HepG2 (cell line): Measurements from ENCODE around the gene BRCA1. TPM values are rescaled to one million over a fixed set of nuclear protein-coding genes. Genes with fewer than 3 reads are reported as not detected.
"Not testable (repeated sequence)": the region's sequence is repeated elsewhere in the genome, so short reads cannot be mapped to it uniquely, and the experiment has no call there.

ENCODE experiments used
- ATAC-seq: fragments of 200-7000 bp; cut with Tn5 transposase; 3 replicates; pipeline ENCODE4 v1.9.1; 2020; ENCODE audit warnings: mild to moderate bottlenecking, moderate library complexity
- BruUV-seq: library from RNA; stranded (reverse); fragments of 400-500 nt; replicated peaks from 2 replicates; lab custom pipeline; 2021; lab: Mats Ljungman, UMichigan
- CTCF ChIA-PET: fragments of 300-600 bp; formaldehyde crosslinking; extraction: SDS; loops from one replicate; lab custom pipeline; 2021; ENCODE audit warnings: low total read pairs, inconsistent platforms, low intra/inter-chr PET ratio; lab: Yijun Ruan, JAX
- POLR2A ChIA-PET: fragments of 350-600 bp; sonication (Branson Sonifier 250); formaldehyde crosslinking; loops from one replicate; lab custom pipeline; 2020; ENCODE audit warnings: antibody characterized with exemption, inconsistent platforms; lab: Yijun Ruan, JAX
- DNase-seq: peaks from one replicate; pipeline ENCODE4 v3.0.0-alpha.2; 2015; ENCODE audit warnings: low spot score
- FAIRE-seq: peaks from 3 replicates; lab custom pipeline; 2011; peaks lifted over from hg19 to GRCh38; lab: Jason Lieb, UNC
- H2AFZ ChIP-seq: one replicate; pipeline ENCODE4 v1.6.1; 2011; ENCODE audit warnings: low read length, inconsistent platforms
- H3K27ac ChIP-seq: fragments of 300-600 bp; 3 replicates; pipeline ENCODE4 v1.8.0; 2011; ENCODE audit warnings: mixed run types, mild to moderate bottlenecking, mixed read lengths, low read length, inconsistent platforms; ENCODE audit not compliant: insufficient read depth; ENCODE audit errors: extremely low read length
- H3K27me3 ChIP-seq, 2 experiments: fragments of 200-600 bp in 1 of 2; 2 replicates in 1 of 2; 3 replicates in 1 of 2; pipeline versions ENCODE4 v1.6.0 to v1.8.0; 2011; ENCODE audit warnings: low read length in 2 of 2, mild to moderate bottlenecking in 2 of 2, moderate library complexity in 2 of 2, inconsistent platforms in 1 of 2; ENCODE audit not compliant: insufficient read depth in 2 of 2, control insufficient read depth in 1 of 2
- H3K36me3 ChIP-seq, 2 experiments: fragments of 200-600 bp in 1 of 2; replicated peaks in 1 of 2; 2 replicates in 1 of 2; 3 replicates in 1 of 2; pipeline versions ENCODE4 v1.5.1 to v1.8.0; 2011; ENCODE audit warnings: low read length in 2 of 2, inconsistent platforms in 1 of 2; ENCODE audit not compliant: insufficient read depth in 2 of 2, control insufficient read depth in 1 of 2
- H3K4me1 ChIP-seq: 2 replicates; pipeline ENCODE4 v1.5.1; 2012; ENCODE audit warnings: low read length, inconsistent platforms; ENCODE audit not compliant: insufficient read depth
- H3K4me2 ChIP-seq: 2 replicates; pipeline ENCODE4 v1.6.0; 2011; ENCODE audit warnings: low read depth, low read length, inconsistent platforms
- H3K4me3 ChIP-seq, 3 experiments: fragments of 200-600 bp in 1 of 3; sonication (generic), shearing (Covaris generic) in 1 of 3; replicated peaks in 1 of 3; 2 replicates each; pipeline ENCODE4 v1.5.1; 2011 to 2016; ENCODE audit warnings: low read length in 3 of 3, inconsistent platforms in 2 of 3, low read depth in 2 of 3, mild to moderate bottlenecking in 2 of 3, control low read depth in 1 of 3, mixed read lengths in 1 of 3; ENCODE audit not compliant: insufficient read depth in 1 of 3
- H3K79me2 ChIP-seq: one replicate; pipeline ENCODE4 v1.6.1; 2011; ENCODE audit warnings: low read length, inconsistent platforms; ENCODE audit not compliant: insufficient read depth
- H3K9ac ChIP-seq: 2 replicates; pipeline ENCODE4 v1.6.0; 2011; ENCODE audit warnings: mild to moderate bottlenecking, low read depth, low read length, inconsistent platforms; ENCODE audit not compliant: insufficient read depth
- H3K9me3 ChIP-seq: 2 replicates; pipeline ENCODE4 v1.5.1; 2012; ENCODE audit warnings: mild to moderate bottlenecking, low read length
- H4K20me1 ChIP-seq: 2 replicates; pipeline ENCODE4 v1.6.0; 2011; ENCODE audit warnings: inconsistent platforms, mild to moderate bottlenecking, low read length, moderate library complexity; ENCODE audit not compliant: insufficient read depth
- SNAI1 ChIP-seq: sonication (generic); formaldehyde crosslinking; IDR thresholded peaks from 2 replicates; pipeline ENCODE4 v1.5.0; 2020; ENCODE audit warnings: mild to moderate bottlenecking, missing genetic modification reagents, borderline replicate concordance
- ZNF121 ChIP-seq: sonication (generic); formaldehyde crosslinking; IDR thresholded peaks from 2 replicates; pipeline ENCODE4 v1.5.0; 2020; ENCODE audit warnings: mild to moderate bottlenecking, missing genetic modification reagents
- WGBS: methylation state at CpG from one replicate; pipeline ENCODE4 v1.1.6; 2017; ENCODE audit warnings: low lambda C conversion rate; 5-methylcytosine and 5-hydroxymethylcytosine counted together
- in situ Hi-C: cut with HindIII; loops from 2 replicates; pipeline ENCODE4 v1.10.0; 2017; ENCODE audit warnings: low pct_unique_long_range_greater_than_20kb; ENCODE audit not compliant: extremely low pct_ligation_motif_present
- intact Hi-C: fragments of 100-400 bp; cut with micrococcal nuclease; formaldehyde crosslinking; loops from one replicate; pipeline ENCODE4 v1.10.0; 2022; ENCODE audit not compliant: unreplicated experiment
- polyA plus RNA-seq, 8 experiments: library from polyadenylated mRNA; depleted of rRNA in 3 of 8; stranded (reverse) in 7 of 8; unstranded in 1 of 8; fragments of >200 nt; fragmentation: Illumina TruSeq in 4 of 8; extraction: Trizol in 4 of 8; gene quantifications; 2 replicates each; pipeline versions ENCODE4 v1.2.1 to v1.2.3, GENCODE V29; 2011 to 2016; ENCODE audit warnings: low read depth in 4 of 8, missing spikeins in 1 of 8, mixed read lengths in 1 of 8; ENCODE audit not compliant: insufficient read depth in 1 of 8
- total RNA-seq, 5 experiments: library from RNA; depleted of rRNA; stranded (reverse); fragments of >200 nt; fragmentation: Illumina TruSeq; extraction: Trizol; gene quantifications; 2 replicates each; pipeline ENCODE4 v1.2.3, GENCODE V29; 2016; ENCODE audit warnings: low read depth in 1 of 5

BRCA1 gene
- total and polyA plus RNA-seq, 2 of the 13 experiments (the other 11 are each of a cell fraction or from before 2014, with no cell fraction given), result 13.3 to 37.5 TPM

DNA sequence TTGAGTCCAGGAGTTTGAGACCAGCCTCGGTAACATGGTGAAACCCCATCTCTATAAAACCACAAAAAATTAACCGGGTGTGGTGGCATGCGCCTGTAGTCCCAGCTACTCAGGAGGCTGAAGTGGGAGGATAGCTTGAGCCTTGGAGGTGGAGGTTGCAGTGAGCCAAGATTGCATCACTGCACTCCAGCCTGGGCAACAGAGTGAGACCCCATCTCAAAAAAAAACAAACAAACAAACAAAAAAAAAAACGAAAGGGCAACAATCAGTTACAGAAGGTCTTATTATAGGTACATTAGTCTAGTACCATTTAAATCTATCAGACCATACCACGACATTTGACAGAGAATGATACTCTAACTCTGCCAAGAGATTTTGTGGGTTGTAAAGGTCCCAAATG lies 29.8 kb downstream of the BRCA1 start:
- H3K4me1 ChIP-seq, H4K20me1 ChIP-seq, H3K79me2 ChIP-seq, H3K27ac ChIP-seq, H3K9me3 ChIP-seq, H3K4me3 ChIP-seq, DNase-seq, in situ Hi-C loops, H3K27me3 ChIP-seq, FAIRE-seq, intact Hi-C loops, H2AFZ ChIP-seq, H3K9ac ChIP-seq, BruUV-seq, H3K4me2 ChIP-seq, CTCF ChIA-PET, ATAC-seq, POLR2A ChIA-PET: not testable (repeated sequence)
- 82% methylated on average over 5 of the region's 5 CpGs for WGBS
- peaks cover 17 to 46% of the 10 kb centered on the region in 2 experiments for H3K36me3 ChIP-seq
- peak; percentile 44; the same call in 1 of the 2 replicates for TF ChIP-seq ZNF121 (CRISPR knock-in tag)

DNA sequence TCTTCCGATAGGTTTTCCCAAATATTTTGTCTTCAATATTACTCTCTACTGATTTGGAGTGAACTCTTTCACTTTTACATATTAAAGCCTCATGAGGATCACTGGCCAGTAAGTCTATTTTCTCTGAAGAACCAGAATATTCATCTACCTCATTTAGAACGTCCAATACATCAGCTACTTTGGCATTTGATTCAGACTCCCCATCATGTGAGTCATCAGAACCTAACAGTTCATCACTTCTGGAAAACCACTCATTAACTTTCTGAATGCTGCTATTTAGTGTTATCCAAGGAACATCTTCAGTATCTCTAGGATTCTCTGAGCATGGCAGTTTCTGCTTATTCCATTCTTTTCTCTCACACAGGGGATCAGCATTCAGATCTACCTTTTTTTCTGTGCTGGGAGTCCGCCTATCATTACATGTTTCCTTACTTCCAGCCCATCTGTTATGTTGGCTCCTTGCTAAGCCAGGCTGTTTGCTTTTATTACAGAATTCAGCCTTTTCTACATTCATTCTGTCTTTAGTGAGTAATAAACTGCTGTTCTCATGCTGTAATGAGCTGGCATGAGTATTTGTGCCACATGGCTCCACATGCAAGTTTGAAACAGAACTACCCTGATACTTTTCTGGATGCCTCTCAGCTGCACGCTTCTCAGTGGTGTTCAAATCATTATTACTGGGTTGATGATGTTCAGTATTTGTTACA lies 30.9 kb downstream of the BRCA1 start:
- Histone ChIP-seq H3K4me2 (no peak overlapping the region), H3K9me3 (no peaks in the 10 kb centered on the region), H2AFZ (no peak overlapping the region), H4K20me1 (no peaks in the 10 kb centered on the region), H3K36me3 (peaks cover 15 to 41% of the 10 kb centered on the region in 2 experiments), H3K27me3 (no peaks in the 10 kb centered on the region), H3K79me2 (no peaks in the 10 kb centered on the region), H3K4me1 (no peaks in the 10 kb centered on the region), H3K27ac (no peak overlapping the region), H3K4me3 (no peak overlapping the region), H3K9ac (no peak overlapping the region)
- no TSS peak for BruUV-seq
- WGBS, result 96% methylated on average over 4 of the region's 4 CpGs
- POLR2A ChIA-PET, result no interaction called here
- ATAC-seq (no peak), FAIRE-seq (no peak), DNase-seq (no peak)
- intact Hi-C loops, result no loop called here
- no peak for TF ChIP-seq SNAI1
- in situ Hi-C loops, result no loop called here
- CTCF ChIA-PET, result no interaction called here
